Fibroblast of the aortic adventitia (primary cell): ENCODE measurements around the gene SLC46A3. TPM values are rescaled to one million over a fixed set of nuclear protein-coding genes. Genes with fewer than 3 reads are reported as not detected.

Source experiments
- DNase-seq: peaks from one replicate; pipeline ENCODE4 v3.0.0-alpha.2; 2010; ENCODE audit warnings: low read depth
- H3K4me3 ChIP-seq: 2 replicates; pipeline ENCODE4 v1.5.1; 2011; ENCODE audit warnings: low read depth, mild to moderate bottlenecking, control low read depth, low read length, moderate library complexity
- CTCF ChIP-seq: IDR thresholded peaks from 2 replicates; pipeline ENCODE4 v1.5.1; 2011; ENCODE audit warnings: mild to moderate bottlenecking, low read length, control low read depth, inconsistent platforms; ENCODE audit not compliant: insufficient read depth
- total RNA-seq: library from RNA; depleted of rRNA; stranded (reverse); fragments of >200 nt; gene quantifications from 2 replicates; pipeline ENCODE4 v1.2.3, GENCODE V29; 2012; ENCODE audit warnings: low replicate concordance

SLC46A3 gene
- total RNA-seq, 1 donor: 3.4 TPM

GRCh38 chr13:28734906-28735305 lies 16.1 kb upstream of the SLC46A3 start:
- no peak overlapping the region for H3K4me3 ChIP-seq
- no peak for TF ChIP-seq CTCF
- DNase-seq: no peak

- no peak for DNase-seq
- H3K4me3 ChIP-seq: no peak overlapping the region
- TF ChIP-seq CTCF: no peak
Observed at GRCh38 chr13:28730762-28731161, 12.0 kb upstream of the SLC46A3 start.

- no peak overlapping the region for H3K4me3 ChIP-seq
- DNase-seq: no peak
- no peak for TF ChIP-seq CTCF
Observed at GRCh38 chr13:28729541-28729940, 10.8 kb upstream of the SLC46A3 start.

- no peak for TF ChIP-seq CTCF
- no peak for DNase-seq
- no peak overlapping the region for H3K4me3 ChIP-seq
Observed at GRCh38 chr13:28728642-28729041, 9.9 kb upstream of the SLC46A3 start.

- H3K4me3 ChIP-seq: no peak overlapping the region
- DNase-seq: no peak
- TF ChIP-seq CTCF: no peak
Observed at GRCh38 chr13:28725046-28725610, 6.4 kb upstream of the SLC46A3 start.

GRCh38 chr13:28723806-28724205 lies 5.0 kb upstream of the SLC46A3 start:
- no peak overlapping the region for H3K4me3 ChIP-seq
- TF ChIP-seq CTCF: no peak
- no peak for DNase-seq
